Endothelial cell of umbilical vein (primary cell): ENCODE measurements around the gene RIMOC1.

Experiments
- EZH2 ChIP-seq: IDR thresholded peaks from 2 replicates; pipeline ENCODE4 v1.6.1; 2012; ENCODE audit warnings: borderline replicate concordance, low read depth, mild to moderate bottlenecking, moderate library complexity, low read length, inconsistent platforms; ENCODE audit not compliant: severe bottlenecking
- POLR2A ChIP-seq: IDR thresholded peaks from 2 replicates; pipeline ENCODE4 v1.6.1; 2012; ENCODE audit warnings: low read depth, mild to moderate bottlenecking, control low read depth, low read length
- POLR2AphosphoS5 ChIP-seq: IDR thresholded peaks from 2 replicates; pipeline ENCODE4 v1.6.1; 2012; ENCODE audit warnings: low read depth, mild to moderate bottlenecking, control low read depth, low read length, moderate library complexity; ENCODE audit not compliant: insufficient read depth
- TF ChIP-seq, protein P1 (sequence below), 2 donors: IDR thresholded peaks; 1 replicate in 1 of 2; 2 replicates in 1 of 2; pipeline ENCODE4 v1.5.1; 2011; ENCODE audit warnings: low read length in 2 of 2, mild to moderate bottlenecking in 2 of 2, moderate library complexity in 2 of 2, control low read depth in 1 of 2, inconsistent platforms in 1 of 2, low read depth in 1 of 2; ENCODE audit not compliant: insufficient read depth in 1 of 2; ENCODE audit errors: extremely low read depth in 1 of 2

DNA sequence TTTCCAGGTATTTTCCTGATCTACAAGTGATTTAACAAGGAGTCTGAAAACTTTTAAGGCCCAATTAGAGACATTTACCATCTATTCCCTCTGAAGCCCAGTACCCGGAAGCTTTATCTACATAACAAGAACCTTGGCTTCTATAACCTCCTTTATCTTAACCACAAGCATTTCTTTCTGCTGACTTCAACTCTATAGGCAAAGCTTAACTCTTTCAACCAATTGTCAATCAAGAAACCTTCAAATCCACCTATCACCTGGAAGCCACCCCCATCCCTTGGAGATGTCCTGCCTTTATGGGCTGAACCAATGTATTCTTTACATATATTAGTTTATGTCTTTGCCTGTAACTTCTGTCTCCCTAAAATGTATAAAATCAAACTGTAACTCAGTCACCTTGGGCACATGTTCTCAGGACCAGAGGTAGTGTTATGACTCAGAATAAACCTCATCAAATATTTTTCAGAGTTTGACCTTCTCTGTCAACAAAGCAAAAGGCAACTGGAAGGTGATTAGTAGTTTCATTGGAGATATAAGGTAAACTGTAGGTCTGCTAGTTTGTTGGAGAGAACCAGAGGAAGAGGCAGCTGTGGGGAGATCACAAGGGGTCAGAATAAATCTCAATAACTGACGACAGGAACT lies 13.0 kb upstream of the RIMOC1 start:
- TF ChIP-seq POLR2AphosphoS5 = no peak
- no peak for TF ChIP-seq EZH2
- TF ChIP-seq, protein P1, sequence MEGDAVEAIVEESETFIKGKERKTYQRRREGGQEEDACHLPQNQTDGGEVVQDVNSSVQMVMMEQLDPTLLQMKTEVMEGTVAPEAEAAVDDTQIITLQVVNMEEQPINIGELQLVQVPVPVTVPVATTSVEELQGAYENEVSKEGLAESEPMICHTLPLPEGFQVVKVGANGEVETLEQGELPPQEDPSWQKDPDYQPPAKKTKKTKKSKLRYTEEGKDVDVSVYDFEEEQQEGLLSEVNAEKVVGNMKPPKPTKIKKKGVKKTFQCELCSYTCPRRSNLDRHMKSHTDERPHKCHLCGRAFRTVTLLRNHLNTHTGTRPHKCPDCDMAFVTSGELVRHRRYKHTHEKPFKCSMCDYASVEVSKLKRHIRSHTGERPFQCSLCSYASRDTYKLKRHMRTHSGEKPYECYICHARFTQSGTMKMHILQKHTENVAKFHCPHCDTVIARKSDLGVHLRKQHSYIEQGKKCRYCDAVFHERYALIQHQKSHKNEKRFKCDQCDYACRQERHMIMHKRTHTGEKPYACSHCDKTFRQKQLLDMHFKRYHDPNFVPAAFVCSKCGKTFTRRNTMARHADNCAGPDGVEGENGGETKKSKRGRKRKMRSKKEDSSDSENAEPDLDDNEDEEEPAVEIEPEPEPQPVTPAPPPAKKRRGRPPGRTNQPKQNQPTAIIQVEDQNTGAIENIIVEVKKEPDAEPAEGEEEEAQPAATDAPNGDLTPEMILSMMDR (IDR thresholded peaks at IDR 0.05; ENCODE audit: extremely low read depth in 1 of 2, insufficient read depth in 1 of 2, low read depth in 1 of 2, low read length in 2 of 2) = no peak
- no peak for TF ChIP-seq POLR2A
